CD8-positive, alpha-beta memory T cell (primary cell): ENCODE data around the gene TGM2. TPM values are rescaled to one million over a fixed set of nuclear protein-coding genes. Genes with fewer than 3 reads are reported as not detected.

Experiments used
- CTCF ChIA-PET: fragments of 350-600 bp; sonication (Branson Sonifier 250); formaldehyde crosslinking; loops from one replicate; lab custom pipeline; 2021; ENCODE audit warnings: antibody characterized with exemption; lab: Charles Lee
- POLR2A ChIA-PET: fragments of 350-600 bp; sonication (Branson Sonifier 250); formaldehyde crosslinking; loops from one replicate; lab custom pipeline; 2021; ENCODE audit warnings: antibody characterized with exemption; lab: Charles Lee
- DNase-seq, 5 donors: peaks; one replicate each; pipeline versions ENCODE4 v3.0.0 to v3.0.0-alpha.2; 2020 to 2022; ENCODE audit warnings: mixed read lengths in 1 of 5
- H3K27ac ChIP-seq: one replicate; pipeline ENCODE4 v1.7.0; 2013; ENCODE audit warnings: low read depth, mild to moderate bottlenecking, low read length, moderate library complexity
- H3K27me3 ChIP-seq: 2 replicates; pipeline ENCODE4 v1.7.0; 2013; ENCODE audit warnings: low read length, mild to moderate bottlenecking; ENCODE audit not compliant: insufficient read depth, poor library complexity, severe bottlenecking
- H3K36me3 ChIP-seq: 2 replicates; pipeline ENCODE4 v1.7.0; 2013; ENCODE audit warnings: mild to moderate bottlenecking, low read length, moderate library complexity; ENCODE audit not compliant: insufficient read depth
- H3K4me1 ChIP-seq: 2 replicates; pipeline ENCODE4 v1.7.0; 2013; ENCODE audit warnings: mild to moderate bottlenecking, low read length, moderate library complexity; ENCODE audit not compliant: insufficient read depth
- H3K4me3 ChIP-seq: 2 replicates; pipeline ENCODE4 v1.7.0; 2013; ENCODE audit warnings: mild to moderate bottlenecking, low read length
- H3K9me3 ChIP-seq: 2 replicates; pipeline ENCODE4 v1.7.0; 2013; ENCODE audit warnings: mild to moderate bottlenecking, low read length
- H3K27ac Mint-ChIP-seq, 8 donors: one replicate each; pipeline ENCODE4 v1.8.0; 2020 to 2021; ENCODE audit warnings: mixed read lengths in 8 of 8, mild to moderate bottlenecking in 6 of 8, inconsistent platforms in 3 of 8, moderate library complexity in 3 of 8
- H3K27me3 Mint-ChIP-seq, 2 donors: one replicate each; pipeline ENCODE4 v1.8.0; 2020 to 2021; ENCODE audit warnings: mixed read lengths in 2 of 2, mild to moderate bottlenecking in 1 of 2, moderate library complexity in 1 of 2
- H3K36me3 Mint-ChIP-seq, 3 donors: one replicate each; pipeline ENCODE4 v1.8.0; 2020 to 2021; ENCODE audit warnings: mixed read lengths in 3 of 3, inconsistent platforms in 1 of 3, mild to moderate bottlenecking in 1 of 3
- H3K4me1 Mint-ChIP-seq, 3 donors: one replicate each; pipeline ENCODE4 v1.8.0; 2020 to 2021; ENCODE audit warnings: mixed read lengths in 3 of 3, inconsistent platforms in 1 of 3, mild to moderate bottlenecking in 1 of 3
- H3K4me3 Mint-ChIP-seq, 7 donors: one replicate each; pipeline ENCODE4 v1.8.0; 2020 to 2021; ENCODE audit warnings: mixed read lengths in 7 of 7, mild to moderate bottlenecking in 6 of 7, moderate library complexity in 4 of 7, inconsistent platforms in 2 of 7
- H3K9me3 Mint-ChIP-seq, 5 donors: one replicate each; pipeline ENCODE4 v1.8.0; 2020 to 2022; ENCODE audit warnings: mixed read lengths in 5 of 5, mild to moderate bottlenecking in 3 of 5, moderate library complexity in 2 of 5, inconsistent platforms in 1 of 5
- polyA plus RNA-seq: library from polyadenylated mRNA; unstranded; fragments of 300-500 nt; fragmentation: Illumina TruSeq; gene quantifications from one replicate; pipeline ENCODE4 v1.2.3, GENCODE V29; 2021
- total RNA-seq, 2 experiments: library from RNA; stranded (reverse); gene quantifications; one replicate each; pipeline ENCODE4 v1.2.3, GENCODE V29; 2021

Gene TGM2
- total and polyA plus RNA-seq, 3 experiments from 2014 or later = not detected

GRCh38 chr20:38091441-38092216 lies 73.4 kb downstream of the TGM2 start:
- Mint-ChIP-seq H3K9me3 (no peaks in the 10 kb centered on the region), H3K4me1 (peaks cover 36 to 46% (median 45%) of the 10 kb centered on the region in 3 donors), H3K4me3 (peak overlapping the region in 6 of 7 donors; percentile 12 to 85 (median 28)), H3K36me3 (peaks cover 0 to 52% (median 13%) of the 10 kb centered on the region in 3 donors), H3K27me3 (no peaks in the 10 kb centered on the region), H3K27ac (peak overlapping the region; percentile 79 to 97 (median 89))
- Histone ChIP-seq H3K4me1 (peaks cover 30% of the 10 kb centered on the region), H3K9me3 (no peaks in the 10 kb centered on the region), H3K27ac (peak overlapping the region; percentile 51), H3K27me3 (no peaks in the 10 kb centered on the region), H3K36me3 (peaks cover 10% of the 10 kb centered on the region), H3K4me3 (no peak overlapping the region)
- ChIA-PET CTCF (no interaction called here), POLR2A (no interaction called here)
- DNase-seq = no peak

- CTCF ChIA-PET = no interaction called here
- Histone ChIP-seq H3K27ac (no peak overlapping the region), H3K36me3 (peaks cover 15% of the 10 kb centered on the region), H3K27me3 (no peaks in the 10 kb centered on the region), H3K4me1 (peaks cover 30% of the 10 kb centered on the region), H3K4me3 (no peak overlapping the region), H3K9me3 (no peaks in the 10 kb centered on the region)
- Mint-ChIP-seq H3K27ac (peak overlapping the region in 6 of 8 donors; percentile 1 to 83 (median 58)), H3K4me3 (no peak overlapping the region), H3K27me3 (no peaks in the 10 kb centered on the region), H3K4me1 (peaks cover 35 to 51% (median 43%) of the 10 kb centered on the region in 3 donors), H3K9me3 (no peaks in the 10 kb centered on the region), H3K36me3 (peaks cover 0 to 68% (median 15%) of the 10 kb centered on the region in 3 donors)
- DNase-seq = no peak
- POLR2A ChIA-PET = no interaction called here
Measured at GRCh38 chr20:38090061-38090460, 75.0 kb downstream of the TGM2 start.

- POLR2A ChIA-PET = no interaction called here
- Mint-ChIP-seq H3K27me3 (no peaks in the 10 kb centered on the region), H3K9me3 (no peaks in the 10 kb centered on the region), H3K36me3 (peaks cover 0 to 73% (median 18%) of the 10 kb centered on the region in 3 donors), H3K4me1 (peaks cover 32 to 49% (median 38%) of the 10 kb centered on the region in 3 donors), H3K4me3 (no peak overlapping the region), H3K27ac (peak overlapping the region in 5 of 8 donors; percentile 1 to 83 (median 62))
- Histone ChIP-seq H3K36me3 (peaks cover 19% of the 10 kb centered on the region), H3K4me3 (no peak overlapping the region), H3K27me3 (no peaks in the 10 kb centered on the region), H3K27ac (no peak overlapping the region), H3K4me1 (peaks cover 26% of the 10 kb centered on the region), H3K9me3 (no peaks in the 10 kb centered on the region)
- DNase-seq = no peak
- CTCF ChIA-PET = no interaction called here
Measured at GRCh38 chr20:38089500-38089899, 75.6 kb downstream of the TGM2 start.

GRCh38 chr20:38085026-38085425 lies 80.0 kb downstream of the TGM2 start:
- Mint-ChIP-seq H3K27me3 (peaks cover 0 to under 1% of the 10 kb centered on the region in 2 donors), H3K27ac (peak overlapping the region in 5 of 8 donors; percentile 41 to 79 (median 61)), H3K4me1 (peaks cover 16 to 26% (median 17%) of the 10 kb centered on the region in 3 donors), H3K36me3 (peaks cover 3 to 94% (median 19%) of the 10 kb centered on the region in 3 donors), H3K4me3 (no peak overlapping the region), H3K9me3 (no peaks in the 10 kb centered on the region)
- H3K36me3 ChIP-seq = peaks cover 29% of the 10 kb centered on the region
- no peak for DNase-seq
- H3K4me3 ChIP-seq = no peak overlapping the region
- no peak overlapping the region for H3K27ac ChIP-seq
- no peaks in the 10 kb centered on the region for H3K4me1 ChIP-seq
- H3K9me3 ChIP-seq = no peaks in the 10 kb centered on the region
- CTCF ChIA-PET = no interaction called here
- POLR2A ChIA-PET = no interaction called here
- no peaks in the 10 kb centered on the region for H3K27me3 ChIP-seq

- Histone ChIP-seq H3K36me3 (peaks cover 29% of the 10 kb centered on the region), H3K4me1 (no peaks in the 10 kb centered on the region), H3K27ac (peak overlapping the region; percentile 14), H3K27me3 (no peaks in the 10 kb centered on the region), H3K4me3 (no peak overlapping the region), H3K9me3 (no peaks in the 10 kb centered on the region)
- peaks cover 0 to under 1% (median 0%) of the 10 kb centered on the region in 5 donors for H3K9me3 Mint-ChIP-seq
- H3K36me3 Mint-ChIP-seq = peaks cover 8 to 94% (median 16%) of the 10 kb centered on the region in 3 donors
- peaks cover 0 to 1% of the 10 kb centered on the region in 2 donors for H3K27me3 Mint-ChIP-seq
- ChIA-PET CTCF (no interaction called here), POLR2A (interaction anchor here (0.6 kb wide), 1 partner anchor 61 kb away, joined by 5 read pairs; no protein-coding TSS in a partner anchor)
- H3K4me1 Mint-ChIP-seq = peaks cover 19 to 26% (median 21%) of the 10 kb centered on the region in 3 donors
- H3K4me3 Mint-ChIP-seq = no peak overlapping the region
- DNase-seq = no peak
- H3K27ac Mint-ChIP-seq = peak overlapping the region in 4 of 8 donors; percentile 11 to 63 (median 50)
Measured at GRCh38 chr20:38084425-38084951, 80.6 kb downstream of the TGM2 start.

- no peak overlapping the region for H3K4me3 ChIP-seq
- CTCF ChIA-PET = no interaction called here
- peaks cover 29% of the 10 kb centered on the region for H3K36me3 ChIP-seq
- peaks cover 19 to 26% (median 21%) of the 10 kb centered on the region in 3 donors for H3K4me1 Mint-ChIP-seq
- H3K27me3 Mint-ChIP-seq = peaks cover 0 to 1% of the 10 kb centered on the region in 2 donors
- H3K9me3 ChIP-seq = no peaks in the 10 kb centered on the region
- POLR2A ChIA-PET = no interaction called here
- H3K4me3 Mint-ChIP-seq = no peak overlapping the region
- H3K9me3 Mint-ChIP-seq = peaks cover 0 to 8% (median 0%) of the 10 kb centered on the region in 5 donors
- H3K4me1 ChIP-seq = no peaks in the 10 kb centered on the region
- H3K27me3 ChIP-seq = no peaks in the 10 kb centered on the region
- H3K27ac Mint-ChIP-seq = peak overlapping the region in 3 of 8 donors; percentile 32 to 70 (median 34)
- H3K36me3 Mint-ChIP-seq = peaks cover 17 to 94% (median 25%) of the 10 kb centered on the region in 3 donors
- DNase-seq = no peak
- H3K27ac ChIP-seq = peak overlapping the region; percentile 14
Measured at GRCh38 chr20:38083338-38084048, 81.6 kb downstream of the TGM2 start.

- H3K36me3 Mint-ChIP-seq = peaks cover 22 to 92% (median 27%) of the 10 kb centered on the region in 3 donors
- peaks cover 0 to 8% (median 0%) of the 10 kb centered on the region in 5 donors for H3K9me3 Mint-ChIP-seq
Measured at GRCh38 chr20:38082894-38083293, 82.2 kb downstream of the TGM2 start.

More at GRCh38 chr20:38082894-38083293, 82.2 kb downstream of the TGM2 start:
- Mint-ChIP-seq H3K27me3 (peaks cover 0 to 1% of the 10 kb centered on the region in 2 donors), H3K27ac (peak overlapping the region in 1 of 8 donors; percentile 52), H3K4me3 (no peak overlapping the region), H3K4me1 (peaks cover 21 to 26% (median 21%) of the 10 kb centered on the region in 3 donors)
- POLR2A ChIA-PET = no interaction called here
- no peak overlapping the region for H3K4me3 ChIP-seq
- no peak for DNase-seq
- no peaks in the 10 kb centered on the region for H3K9me3 ChIP-seq
- H3K27me3 ChIP-seq = no peaks in the 10 kb centered on the region
- CTCF ChIA-PET = no interaction called here
- peak overlapping the region; percentile 14 for H3K27ac ChIP-seq
- H3K36me3 ChIP-seq = peaks cover 24% of the 10 kb centered on the region
- no peaks in the 10 kb centered on the region for H3K4me1 ChIP-seq
